ENCODE measurements around the gene RPL9. TPM values are rescaled to one million over a fixed set of nuclear protein-coding genes. Genes with fewer than 3 reads are reported as not detected.

The RPL9 gene
- total RNA-seq, 1 experiment from 2014 or later: 1,657 TPM

DNA sequence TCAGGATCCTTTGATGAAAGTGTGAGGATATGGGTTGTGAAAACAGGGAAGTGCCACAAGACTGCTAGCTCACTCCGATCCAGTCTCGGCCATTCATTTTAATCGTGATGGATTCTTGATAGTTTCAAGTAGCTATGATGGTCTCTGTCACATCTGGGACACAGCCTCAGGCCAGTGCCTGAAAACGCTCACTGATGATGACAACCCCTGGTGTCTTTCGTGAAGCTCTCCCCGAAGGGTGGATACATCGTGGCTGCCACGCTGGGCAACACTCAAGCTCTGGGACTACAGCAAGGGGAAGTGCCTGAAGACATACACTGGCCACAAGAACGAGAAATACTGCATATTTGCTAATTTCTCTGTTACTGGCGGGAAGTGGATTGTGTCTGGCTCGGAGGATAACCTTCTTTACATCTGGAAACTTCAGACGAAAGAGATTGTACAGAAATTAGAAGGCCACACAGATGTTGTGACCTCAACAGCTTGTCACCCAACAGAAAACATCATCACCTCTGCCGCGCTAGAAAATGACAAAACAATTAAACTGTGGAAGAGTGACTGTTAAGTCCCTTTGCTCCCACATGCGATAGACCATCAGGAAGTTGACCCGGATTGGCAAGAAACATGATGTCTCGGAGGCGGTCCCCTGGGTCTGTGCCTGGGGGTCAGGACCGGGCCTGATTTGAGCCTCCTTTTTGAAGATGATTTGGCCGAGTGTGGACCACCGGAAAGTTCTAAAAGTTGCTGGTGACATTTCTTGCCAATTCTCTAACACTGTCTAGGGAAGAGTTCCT is 22.4 kb upstream of the RPL9 start:
- H3K27me3 ChIP-seq (ENCODE audit: insufficient read depth, low read length): no peaks in the 10 kb centered on the region
- ATAC-seq: no peak
- no peaks in the 10 kb centered on the region for H3K9me2 ChIP-seq (ENCODE audit: insufficient read depth)
- H3K4me3 ChIP-seq (replicated peaks in 1 of 2; ENCODE audit: low read depth in 1 of 2, low read length in 2 of 2): no peak overlapping the region
- CTCF ChIA-PET: no interaction called here
- 0 out of 4 replicates have a peak, but pooled peaks cover 0 to 2% of the 10 kb centered on the region in 2 experiments for H3K36me3 ChIP-seq (ENCODE audit: control insufficient read depth in 1 of 2, insufficient read depth in 2 of 2, low read length in 2 of 2)
- no peak for DNase-seq (ENCODE audit: low read depth, low spot score)
- no peak overlapping the region for H2AFZ ChIP-seq (ENCODE audit: low read depth, low read length, poor library complexity, severe bottlenecking)
- intact Hi-C loops (cut with micrococcal nuclease): no loop called here
- H3K4me1 ChIP-seq (ENCODE audit: control insufficient read depth in 1 of 2, insufficient read depth in 2 of 2, low read length in 2 of 2): no peaks in the 10 kb centered on the region
- POLR2A ChIA-PET: no interaction called here
- BruUV-seq (replicated peaks): no TSS peak
- H4K20me1 ChIP-seq (ENCODE audit: insufficient read depth): no peaks in the 10 kb centered on the region
- no peak overlapping the region for H3K4me2 ChIP-seq (ENCODE audit: low read length)
- RAD21 ChIA-PET (ENCODE audit: low non-redundant PET in 1 of 2, low total read pairs in 2 of 2, uncharacterized antibody in 2 of 2, unreplicated experiment in 2 of 2): no interaction called here
- no peaks in the 10 kb centered on the region for H3K79me2 ChIP-seq (ENCODE audit: insufficient read depth, low read length)
- H3K9me3 ChIP-seq (ENCODE audit: control insufficient read depth in 1 of 2, insufficient read depth in 1 of 2, low read depth in 1 of 2, low read length in 2 of 2): no peaks in the 10 kb centered on the region
- TF ChIP-seq EGR1 (IDR thresholded peaks at IDR 0.05; ENCODE audit: low read depth): no peak
- TF ChIP-seq, protein P1, sequence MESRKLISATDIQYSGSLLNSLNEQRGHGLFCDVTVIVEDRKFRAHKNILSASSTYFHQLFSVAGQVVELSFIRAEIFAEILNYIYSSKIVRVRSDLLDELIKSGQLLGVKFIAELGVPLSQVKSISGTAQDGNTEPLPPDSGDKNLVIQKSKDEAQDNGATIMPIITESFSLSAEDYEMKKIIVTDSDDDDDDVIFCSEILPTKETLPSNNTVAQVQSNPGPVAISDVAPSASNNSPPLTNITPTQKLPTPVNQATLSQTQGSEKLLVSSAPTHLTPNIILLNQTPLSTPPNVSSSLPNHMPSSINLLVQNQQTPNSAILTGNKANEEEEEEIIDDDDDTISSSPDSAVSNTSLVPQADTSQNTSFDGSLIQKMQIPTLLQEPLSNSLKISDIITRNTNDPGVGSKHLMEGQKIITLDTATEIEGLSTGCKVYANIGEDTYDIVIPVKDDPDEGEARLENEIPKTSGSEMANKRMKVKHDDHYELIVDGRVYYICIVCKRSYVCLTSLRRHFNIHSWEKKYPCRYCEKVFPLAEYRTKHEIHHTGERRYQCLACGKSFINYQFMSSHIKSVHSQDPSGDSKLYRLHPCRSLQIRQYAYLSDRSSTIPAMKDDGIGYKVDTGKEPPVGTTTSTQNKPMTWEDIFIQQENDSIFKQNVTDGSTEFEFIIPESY (IDR thresholded peaks at IDR 0.05; ENCODE audit: extremely low read depth, insufficient replicate concordance, low read length): no peak
- TF ChIP-seq EZH2 (IDR thresholded peaks at IDR 0.05): no peak
- no peak for TF ChIP-seq TCF7L2 (IDR thresholded peaks at IDR 0.05; ENCODE audit: borderline replicate concordance, extremely low read depth, insufficient read depth, insufficient read length)
- H3K9ac ChIP-seq (ENCODE audit: low read length): no peak overlapping the region
- H3K27ac ChIP-seq (ENCODE audit: low read depth, low read length): no peak overlapping the region

DNA sequence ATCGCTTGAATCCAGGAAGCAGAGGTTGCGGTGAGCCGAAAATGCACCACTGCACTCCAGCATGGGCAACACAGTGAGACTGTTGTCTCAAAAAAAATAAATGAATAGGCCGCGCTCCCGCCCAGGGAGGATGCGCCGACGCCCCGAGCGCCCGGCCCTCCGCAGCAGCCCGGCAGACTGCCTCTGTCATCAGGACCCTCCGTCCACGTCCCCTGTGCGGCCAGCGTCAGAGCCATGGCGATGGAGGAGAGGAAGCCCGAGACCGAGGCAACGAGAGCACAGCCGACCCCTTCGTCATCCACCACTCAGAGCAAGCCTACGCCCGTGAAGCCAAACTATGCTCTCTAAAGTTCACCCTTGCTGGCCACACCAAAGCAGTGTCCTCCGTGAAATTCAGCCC is 21.5 kb upstream of the RPL9 start:
- ChIA-PET POLR2A (no interaction called here), CTCF (no interaction called here), RAD21 (ENCODE audit: low non-redundant PET in 1 of 2, low total read pairs in 2 of 2, uncharacterized antibody in 2 of 2, unreplicated experiment in 2 of 2) (no interaction called here)
- H3K36me3 ChIP-seq (ENCODE audit: control insufficient read depth in 1 of 2, insufficient read depth in 2 of 2, low read length in 2 of 2): 0 out of 4 replicates have a peak, but pooled peaks cover 0 to 2% of the 10 kb centered on the region in 2 experiments
- H3K79me2 ChIP-seq (ENCODE audit: insufficient read depth, low read length): no peaks in the 10 kb centered on the region
- TF ChIP-seq, protein P2, sequence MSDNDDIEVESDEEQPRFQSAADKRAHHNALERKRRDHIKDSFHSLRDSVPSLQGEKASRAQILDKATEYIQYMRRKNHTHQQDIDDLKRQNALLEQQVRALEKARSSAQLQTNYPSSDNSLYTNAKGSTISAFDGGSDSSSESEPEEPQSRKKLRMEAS (IDR thresholded peaks at IDR 0.05): no peak
- TF ChIP-seq ELF1 (IDR thresholded peaks at IDR 0.05; ENCODE audit: borderline replicate concordance, low read depth) (no peak), SP1 (IDR thresholded peaks at IDR 0.05; ENCODE audit: low read depth) (no peak), JUND (IDR thresholded peaks at IDR 0.05) (no peak)
- no peak overlapping the region for H3K27ac ChIP-seq (ENCODE audit: low read depth, low read length)
- H3K4me3 ChIP-seq (replicated peaks in 1 of 2; ENCODE audit: low read depth in 1 of 2, low read length in 2 of 2): no peak overlapping the region
- no peak overlapping the region for H2AFZ ChIP-seq (ENCODE audit: low read depth, low read length, poor library complexity, severe bottlenecking)
- H3K9me2 ChIP-seq (ENCODE audit: insufficient read depth): no peaks in the 10 kb centered on the region
- intact Hi-C loops (cut with micrococcal nuclease): no loop called here
- DNase-seq (ENCODE audit: low read depth, low spot score) (no peak), ATAC-seq (no peak)
- no peaks in the 10 kb centered on the region for H3K27me3 ChIP-seq (ENCODE audit: insufficient read depth, low read length)
- no peaks in the 10 kb centered on the region for H3K4me1 ChIP-seq (ENCODE audit: control insufficient read depth in 1 of 2, insufficient read depth in 2 of 2, low read length in 2 of 2)
- H3K4me2 ChIP-seq (ENCODE audit: low read length): no peak overlapping the region
- no peaks in the 10 kb centered on the region for H4K20me1 ChIP-seq (ENCODE audit: insufficient read depth)
- H3K9me3 ChIP-seq (ENCODE audit: control insufficient read depth in 1 of 2, insufficient read depth in 1 of 2, low read depth in 1 of 2, low read length in 2 of 2): no peaks in the 10 kb centered on the region
- no peak overlapping the region for H3K9ac ChIP-seq (ENCODE audit: low read length)
- BruUV-seq (replicated peaks): no TSS peak

Measured in HCT116 (cell line).